Smooth muscle cell (in vitro differentiated cells): ENCODE data around the gene CCDC167. TPM values are rescaled to one million over a fixed set of nuclear protein-coding genes. Genes with fewer than 3 reads are reported as not detected.

ENCODE experiments used
- DNase-seq: peaks from one replicate; lab custom pipeline; 2025; ENCODE audit not compliant: unreplicated experiment; lab: John Stamatoyannopoulos, UW
- H2AFZ ChIP-seq: fragments of 200-600 bp; sonication (generic); 2 replicates; pipeline ENCODE4 v1.6.0; 2016; ENCODE audit warnings: antibody characterized with exemption, low read depth, mild to moderate bottlenecking
- H3F3A ChIP-seq: fragments of 200-600 bp; sonication (generic); 2 replicates; pipeline ENCODE4 v1.6.0; 2017; ENCODE audit warnings: antibody characterized with exemption, low read depth
- H3K27ac ChIP-seq: fragments of 200-600 bp; sonication (generic); 2 replicates; pipeline ENCODE4 v1.5.1; 2016; ENCODE audit warnings: low read depth, mild to moderate bottlenecking
- H3K27me3 ChIP-seq: fragments of 200-600 bp; sonication (generic); 2 replicates; pipeline ENCODE4 v1.6.1; 2016; ENCODE audit warnings: low read depth, mild to moderate bottlenecking
- H3K36me3 ChIP-seq: fragments of 200-600 bp; sonication (generic); 2 replicates; pipeline ENCODE4 v1.5.1; 2016; ENCODE audit warnings: low read depth
- H3K4me1 ChIP-seq: fragments of 200-600 bp; sonication (generic); 2 replicates; pipeline ENCODE4 v1.5.1; 2016; ENCODE audit warnings: low read depth
- H3K4me2 ChIP-seq: fragments of 200-600 bp; sonication (generic); 2 replicates; pipeline ENCODE4 v1.6.0; 2016; ENCODE audit warnings: mild to moderate bottlenecking
- H3K4me3 ChIP-seq: fragments of 200-600 bp; sonication (generic); 2 replicates; pipeline ENCODE4 v1.5.1; 2016; ENCODE audit warnings: mild to moderate bottlenecking
- H3K79me2 ChIP-seq: fragments of 200-600 bp; sonication (generic); 2 replicates; pipeline ENCODE4 v1.6.0; 2016; ENCODE audit warnings: low read depth, mild to moderate bottlenecking
- H3K9ac ChIP-seq: fragments of 200-600 bp; sonication (generic); 2 replicates; pipeline ENCODE4 v1.6.0; 2016; ENCODE audit warnings: low read depth
- H3K9me3 ChIP-seq: fragments of 200-600 bp; sonication (generic); replicated peaks from 2 replicates; pipeline ENCODE4 v1.5.1; 2016; ENCODE audit warnings: low read depth
- H4K20me1 ChIP-seq: fragments of 200-600 bp; sonication (generic); 2 replicates; pipeline ENCODE4 v1.6.0; 2016; ENCODE audit warnings: low read depth
- WGBS: methylation state at CpG from one replicate; pipeline ENCODE4 v1.1.7; 2016; ENCODE audit warnings: low lambda C conversion rate; 5-methylcytosine and 5-hydroxymethylcytosine counted together
- polyA plus RNA-seq: library from polyadenylated mRNA; unstranded; fragments of >200 nt; fragmentation: Nextera tagmentation; extraction: Ambion mirVana; gene quantifications from 2 replicates; pipeline ENCODE4 v1.2.1, GENCODE V29; 2016
- total RNA-seq: library from RNA; depleted of rRNA; stranded (reverse); fragments of >200 nt; gene quantifications from 2 replicates; pipeline ENCODE4 v1.2.3, GENCODE V29; 2014
- TF ChIP-seq, protein P1 (sequence below): fragments of 200-600 bp; sonication (generic); IDR thresholded peaks from 2 replicates; pipeline ENCODE4 v1.5.1; 2017; ENCODE audit warnings: borderline replicate concordance, mild to moderate bottlenecking, antibody characterized with exemption; ENCODE audit not compliant: insufficient read depth, poor library complexity, severe bottlenecking

CCDC167 gene
- total and polyA plus RNA-seq, 2 experiments from 2014 or later, result 81.0 to 114 TPM

DNA sequence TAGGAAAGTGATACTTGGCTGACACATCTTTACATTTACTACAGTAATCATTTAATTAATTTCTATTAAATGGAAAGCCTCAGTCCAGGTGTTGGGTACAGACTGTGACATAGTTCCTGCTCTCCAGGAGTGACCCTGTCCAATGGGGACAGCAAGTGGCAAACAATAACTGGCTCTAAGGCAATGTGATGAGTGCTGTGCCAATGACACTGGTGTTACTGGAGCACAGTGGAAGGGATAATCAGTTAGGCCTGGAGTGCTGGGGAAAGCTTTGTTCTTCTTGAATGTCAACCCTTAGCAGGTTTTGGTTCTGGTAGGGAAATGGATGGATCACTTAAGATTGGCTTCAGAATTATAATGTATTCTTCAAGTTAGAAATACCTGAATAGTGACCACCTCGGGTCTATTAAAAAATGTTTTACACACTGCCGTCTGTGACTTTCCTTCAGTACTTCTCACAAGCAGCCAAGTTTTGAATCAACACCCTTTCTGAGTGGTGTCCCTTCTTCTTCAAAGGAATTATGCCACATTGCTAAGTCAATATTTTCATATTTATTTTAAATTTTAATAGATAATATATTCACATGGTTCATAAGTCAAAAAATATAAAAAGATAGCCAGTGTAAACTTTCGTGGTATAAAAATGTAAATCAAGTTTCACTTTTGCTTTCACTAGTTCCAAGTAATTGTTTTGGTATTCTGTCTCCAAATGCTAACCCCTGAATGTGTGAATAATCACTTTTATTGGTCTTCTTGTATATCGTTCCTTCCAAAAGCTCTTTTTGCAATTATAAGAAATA lies 57.1 kb downstream of the CCDC167 start:
- no peak overlapping the region for H3K4me3 ChIP-seq

DNA sequence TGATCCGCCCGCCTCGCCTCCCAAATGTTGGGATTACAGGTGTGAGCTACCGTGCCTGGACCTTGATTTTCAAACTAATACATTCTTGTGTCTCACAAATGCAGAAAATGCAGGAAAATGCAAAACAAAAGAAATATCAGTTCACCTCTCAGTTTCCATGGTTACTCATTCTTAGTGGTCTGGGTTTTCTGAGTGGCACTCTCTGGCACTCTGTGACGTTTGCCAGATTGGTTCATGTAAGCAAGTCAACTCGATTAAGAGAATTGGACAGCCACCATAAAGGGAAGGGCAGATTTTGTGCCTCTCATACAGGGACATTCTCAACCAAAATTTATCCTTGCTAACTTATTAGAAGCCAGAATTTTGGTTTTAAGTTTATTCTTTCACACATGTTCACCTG lies 58.0 kb downstream of the CCDC167 start:
- H3K9ac ChIP-seq, result no peak overlapping the region
- TF ChIP-seq, protein P1, sequence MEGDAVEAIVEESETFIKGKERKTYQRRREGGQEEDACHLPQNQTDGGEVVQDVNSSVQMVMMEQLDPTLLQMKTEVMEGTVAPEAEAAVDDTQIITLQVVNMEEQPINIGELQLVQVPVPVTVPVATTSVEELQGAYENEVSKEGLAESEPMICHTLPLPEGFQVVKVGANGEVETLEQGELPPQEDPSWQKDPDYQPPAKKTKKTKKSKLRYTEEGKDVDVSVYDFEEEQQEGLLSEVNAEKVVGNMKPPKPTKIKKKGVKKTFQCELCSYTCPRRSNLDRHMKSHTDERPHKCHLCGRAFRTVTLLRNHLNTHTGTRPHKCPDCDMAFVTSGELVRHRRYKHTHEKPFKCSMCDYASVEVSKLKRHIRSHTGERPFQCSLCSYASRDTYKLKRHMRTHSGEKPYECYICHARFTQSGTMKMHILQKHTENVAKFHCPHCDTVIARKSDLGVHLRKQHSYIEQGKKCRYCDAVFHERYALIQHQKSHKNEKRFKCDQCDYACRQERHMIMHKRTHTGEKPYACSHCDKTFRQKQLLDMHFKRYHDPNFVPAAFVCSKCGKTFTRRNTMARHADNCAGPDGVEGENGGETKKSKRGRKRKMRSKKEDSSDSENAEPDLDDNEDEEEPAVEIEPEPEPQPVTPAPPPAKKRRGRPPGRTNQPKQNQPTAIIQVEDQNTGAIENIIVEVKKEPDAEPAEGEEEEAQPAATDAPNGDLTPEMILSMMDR, result no peak
- no peak overlapping the region for H2AFZ ChIP-seq
- no peaks in the 10 kb centered on the region for H3F3A ChIP-seq
- H3K36me3 ChIP-seq, result peaks cover 4% of the 10 kb centered on the region
- H3K27ac ChIP-seq, result no peak overlapping the region
- no peaks in the 10 kb centered on the region for H3K4me1 ChIP-seq
- DNase-seq, result no peak
- H3K79me2 ChIP-seq, result no peaks in the 10 kb centered on the region
- H3K4me3 ChIP-seq, result no peak overlapping the region
- peaks cover 8% of the 10 kb centered on the region for H4K20me1 ChIP-seq
- 96% methylated on average over 6 of the region's 6 CpGs for WGBS
- H3K27me3 ChIP-seq, result no peaks in the 10 kb centered on the region
- H3K9me3 ChIP-seq, result no peaks in the 10 kb centered on the region
- H3K4me2 ChIP-seq, result no peak overlapping the region

More for the DNA sequence above, 57.1 kb downstream of the CCDC167 start:
- no peaks in the 10 kb centered on the region for H3K79me2 ChIP-seq
- no peak overlapping the region for H2AFZ ChIP-seq
- DNase-seq, result no peak
- no peaks in the 10 kb centered on the region for H3K4me1 ChIP-seq
- no peaks in the 10 kb centered on the region for H3K9me3 ChIP-seq
- TF ChIP-seq, protein P1, result no peak
- H3K36me3 ChIP-seq, result peaks cover 10% of the 10 kb centered on the region
- no peak overlapping the region for H3K27ac ChIP-seq
- no peaks in the 10 kb centered on the region for H3F3A ChIP-seq
- H3K9ac ChIP-seq, result no peak overlapping the region
- no peak overlapping the region for H3K4me2 ChIP-seq
- H4K20me1 ChIP-seq, result peaks cover 8% of the 10 kb centered on the region
- H3K27me3 ChIP-seq, result no peaks in the 10 kb centered on the region
- 98% methylated on average over 4 of the region's 4 CpGs for WGBS

DNA sequence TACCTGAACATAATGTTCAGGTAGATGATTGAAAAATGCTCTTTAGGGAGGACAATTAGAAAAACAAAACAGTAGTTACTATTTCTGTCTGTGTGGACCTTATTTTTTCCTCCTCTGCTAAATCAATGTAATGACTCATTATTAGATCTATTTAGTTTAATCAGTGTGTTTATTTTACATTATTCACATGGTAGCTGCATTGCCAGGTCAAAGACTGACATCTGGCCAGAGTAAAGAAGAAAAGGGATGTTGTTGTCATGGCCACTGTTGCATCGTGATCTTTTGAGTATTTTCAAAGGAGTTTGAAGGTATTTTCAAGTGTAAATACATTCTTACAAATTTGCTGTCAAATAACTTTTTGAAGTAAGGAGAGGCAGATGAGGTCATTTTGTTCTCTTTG lies 60.8 kb downstream of the CCDC167 start:
- Histone ChIP-seq H3F3A (no peaks in the 10 kb centered on the region), H3K36me3 (no peaks in the 10 kb centered on the region), H3K79me2 (peaks cover 12% of the 10 kb centered on the region), H3K9ac (no peak overlapping the region), H3K4me3 (no peak overlapping the region), H3K4me1 (no peaks in the 10 kb centered on the region), H3K27ac (no peak overlapping the region), H3K4me2 (no peak overlapping the region), H4K20me1 (peaks cover 8% of the 10 kb centered on the region), H3K27me3 (no peaks in the 10 kb centered on the region), H2AFZ (no peak overlapping the region), H3K9me3 (no peaks in the 10 kb centered on the region)
- TF ChIP-seq, protein P1, result no peak
- no peak for DNase-seq
- 100% methylated on average over 1 of the region's 1 CpG for WGBS

DNA sequence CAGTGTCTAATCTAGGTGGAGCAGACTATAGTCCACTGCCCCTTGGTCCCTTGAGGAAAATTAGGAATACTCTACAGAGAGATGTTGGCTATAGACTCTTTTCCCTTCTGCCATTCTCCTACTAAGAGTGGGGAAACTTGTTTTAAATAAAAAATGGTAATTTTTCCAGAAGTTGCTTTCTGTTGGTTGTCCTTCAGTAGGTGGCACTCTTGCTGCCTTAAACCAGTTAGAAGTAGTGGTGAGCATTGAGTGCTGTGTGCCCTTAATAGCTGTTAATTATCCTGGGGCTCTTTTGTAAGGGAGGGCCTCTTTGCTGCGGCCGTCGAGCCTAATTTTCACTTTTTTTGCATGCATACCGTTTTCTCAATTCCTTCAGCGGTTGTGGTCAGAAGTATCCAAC lies 63.9 kb downstream of the CCDC167 start:
- H3K79me2 ChIP-seq, result peaks cover 15% of the 10 kb centered on the region
- no peaks in the 10 kb centered on the region for H4K20me1 ChIP-seq
- no peaks in the 10 kb centered on the region for H3F3A ChIP-seq
- H3K9ac ChIP-seq, result no peak overlapping the region
- DNase-seq, result no peak
- no peaks in the 10 kb centered on the region for H3K36me3 ChIP-seq
- H2AFZ ChIP-seq, result no peak overlapping the region
- TF ChIP-seq, protein P1, result no peak
- no peak overlapping the region for H3K4me3 ChIP-seq
- no peaks in the 10 kb centered on the region for H3K9me3 ChIP-seq
- no peak overlapping the region for H3K27ac ChIP-seq
- no peaks in the 10 kb centered on the region for H3K4me1 ChIP-seq
- H3K4me2 ChIP-seq, result no peak overlapping the region
- no peaks in the 10 kb centered on the region for H3K27me3 ChIP-seq
- 86% methylated on average over 5 of the region's 5 CpGs for WGBS
